GM19239 (cell line): ENCODE data around the gene PNPLA5.
A peak's percentile ranks its signal among the peaks of the same experiment; 100 is the strongest.
"Not testable (repeated sequence)": the region's sequence is repeated elsewhere in the genome, so short reads cannot be mapped to it uniquely, and the experiment has no call there.

Source experiments
- DNase-seq: peaks from one replicate; pipeline ENCODE4 v3.0.0; 2011; ENCODE audit warnings: low spot score; ENCODE audit not compliant: insufficient read length
- FAIRE-seq: peaks from 2 replicates; lab custom pipeline; 2011; peaks lifted over from hg19 to GRCh38; lab: Jason Lieb, UNC

The PNPLA5 gene

GRCh38 chr22:43903033-43903432, 11.2 kb upstream of the PNPLA5 start:
- FAIRE-seq, DNase-seq: not testable (repeated sequence)

GRCh38 chr22:43901976-43902643, 10.3 kb upstream of the PNPLA5 start:
- no peak for FAIRE-seq
- DNase-seq: no peak

GRCh38 chr22:43900206-43900605, 8.4 kb upstream of the PNPLA5 start:
- DNase-seq (no peak), FAIRE-seq (no peak)

- no peak for DNase-seq
- no peak for FAIRE-seq
Measured at GRCh38 chr22:43897751-43898261, 6.0 kb upstream of the PNPLA5 start.

- DNase-seq: no peak
- no peak for FAIRE-seq
Measured at GRCh38 chr22:43895986-43896645, 4.3 kb upstream of the PNPLA5 start.

- DNase-seq (no peak), FAIRE-seq (no peak)
Measured at GRCh38 chr22:43894122-43894521, 2.3 kb upstream of the PNPLA5 start.

GRCh38 chr22:43893266-43893665, 1.5 kb upstream of the PNPLA5 start:
- no peak for DNase-seq
- FAIRE-seq: no peak

- FAIRE-seq: no peak
- no peak for DNase-seq
Measured at GRCh38 chr22:43892183-43892894, 526 bp upstream of the PNPLA5 start.

- FAIRE-seq (no peak), DNase-seq (no peak)
Measured at GRCh38 chr22:43890901-43891331, 897 bp downstream of the PNPLA5 start.

GRCh38 chr22:43889860-43890253, 2.0 kb downstream of the PNPLA5 start:
- DNase-seq: no peak
- FAIRE-seq: no peak

GRCh38 chr22:43889201-43889859, 2.5 kb downstream of the PNPLA5 start:
- DNase-seq: no peak
- FAIRE-seq: no peak

GRCh38 chr22:43888740-43889139, 3.1 kb downstream of the PNPLA5 start:
- FAIRE-seq (no peak), DNase-seq (no peak)

- no peak for FAIRE-seq
- DNase-seq: no peak
Measured at GRCh38 chr22:43887391-43887790, 4.4 kb downstream of the PNPLA5 start.

- FAIRE-seq (no peak), DNase-seq (no peak)
Measured at GRCh38 chr22:43886231-43886630, 5.6 kb downstream of the PNPLA5 start.

- DNase-seq (no peak), FAIRE-seq (no peak)
Measured at GRCh38 chr22:43885786-43886185, 6.0 kb downstream of the PNPLA5 start.

GRCh38 chr22:43885319-43885671, 6.5 kb downstream of the PNPLA5 start:
- no peak for DNase-seq
- no peak for FAIRE-seq

- DNase-seq: peak; percentile 71
Measured at GRCh38 chr22:43884600-43885318, 7.1 kb downstream of the PNPLA5 start.

GRCh38 chr22:43883719-43884415, 7.9 kb downstream of the PNPLA5 start:
- no peak for FAIRE-seq

More at GRCh38 chr22:43884600-43885318, 7.1 kb downstream of the PNPLA5 start:
- FAIRE-seq: peak; percentile 91

GRCh38 chr22:43883012-43883661, 8.7 kb downstream of the PNPLA5 start:
- DNase-seq: peak; percentile 67
- FAIRE-seq: peak; percentile 21

More at GRCh38 chr22:43883719-43884415, 7.9 kb downstream of the PNPLA5 start:
- DNase-seq: no peak
